ENCODE measurements around the gene CPVL.

CPVL gene

GRCh38 chr7:29090836-29091601, 55.3 kb downstream of the CPVL start:
- no peak for DNase-seq (ENCODE audit: low read depth)
- in situ Hi-C loops (cut with HindIII; ENCODE audit: low sequenced_read_pairs), result loop anchor here (5.0 kb wide), 1 partner anchor 164 kb away; no protein-coding TSS in a partner anchor
- TF ChIP-seq CTCF (IDR thresholded peaks at IDR 0.05; ENCODE audit: low read depth, low read length, missing control alignments), result no peak
- H3K4me3 ChIP-seq (ENCODE audit: low read depth, low read length), result peak overlapping the region; percentile 1

- in situ Hi-C loops (cut with HindIII; ENCODE audit: low sequenced_read_pairs), result loop anchor here (5.0 kb wide), 1 partner anchor 163 kb away; no protein-coding TSS in a partner anchor
- DNase-seq (ENCODE audit: low read depth), result no peak
Observed at GRCh38 chr7:29090151-29090805, 56.1 kb downstream of the CPVL start.

GRCh38 chr7:29087840-29088170, 58.5 kb downstream of the CPVL start:
- DNase-seq (ENCODE audit: low read depth), result no peak
- no peak overlapping the region for H3K4me3 ChIP-seq (ENCODE audit: low read depth, low read length)
- in situ Hi-C loops (cut with HindIII; ENCODE audit: low sequenced_read_pairs), result no loop called here
- TF ChIP-seq CTCF (IDR thresholded peaks at IDR 0.05; ENCODE audit: low read depth, low read length, missing control alignments), result no peak

More at GRCh38 chr7:29090151-29090805, 56.1 kb downstream of the CPVL start:
- H3K4me3 ChIP-seq (ENCODE audit: low read depth, low read length), result no peak overlapping the region
- TF ChIP-seq CTCF (IDR thresholded peaks at IDR 0.05; ENCODE audit: low read depth, low read length, missing control alignments), result no peak

- in situ Hi-C loops (cut with HindIII; ENCODE audit: low sequenced_read_pairs), result no loop called here
Observed at GRCh38 chr7:29086545-29086944, 59.8 kb downstream of the CPVL start.

GRCh38 chr7:29084832-29085231, 61.5 kb downstream of the CPVL start:
- no peak for TF ChIP-seq CTCF (IDR thresholded peaks at IDR 0.05; ENCODE audit: low read depth, low read length, missing control alignments)
- DNase-seq (ENCODE audit: low read depth), result no peak
- in situ Hi-C loops (cut with HindIII; ENCODE audit: low sequenced_read_pairs), result no loop called here

More at GRCh38 chr7:29086545-29086944, 59.8 kb downstream of the CPVL start:
- TF ChIP-seq CTCF (IDR thresholded peaks at IDR 0.05; ENCODE audit: low read depth, low read length, missing control alignments), result no peak
- no peak overlapping the region for H3K4me3 ChIP-seq (ENCODE audit: low read depth, low read length)
- no peak for DNase-seq (ENCODE audit: low read depth)

GRCh38 chr7:29080803-29081202, 65.5 kb downstream of the CPVL start:
- no peak overlapping the region for H3K4me3 ChIP-seq (ENCODE audit: low read depth, low read length)
- in situ Hi-C loops (cut with HindIII; ENCODE audit: low sequenced_read_pairs), result no loop called here
- TF ChIP-seq CTCF (IDR thresholded peaks at IDR 0.05; ENCODE audit: low read depth, low read length, missing control alignments), result no peak
- no peak for DNase-seq (ENCODE audit: low read depth)

More at GRCh38 chr7:29084832-29085231, 61.5 kb downstream of the CPVL start:
- no peak overlapping the region for H3K4me3 ChIP-seq (ENCODE audit: low read depth, low read length)

Data from astrocyte of the cerebellum (primary cell).